Naive thymus-derived CD4-positive, alpha-beta T cell (primary cell): ENCODE data around the gene PDK2. TPM values are rescaled to one million over a fixed set of nuclear protein-coding genes. Genes with fewer than 3 reads are reported as not detected.

Experiments
- ATAC-seq: fragments of 150-1000 bp; cut with Tn5 transposase; 2 replicates; pipeline ENCODE4 v1.10.0; 2021; ENCODE audit warnings: mild to moderate bottlenecking, moderate library complexity
- CTCF ChIA-PET: fragments of 350-600 bp; sonication (Branson Sonifier 250); formaldehyde crosslinking; loops from one replicate; lab custom pipeline; 2021; ENCODE audit warnings: antibody characterized with exemption; lab: Charles Lee
- POLR2A ChIA-PET: fragments of 350-600 bp; sonication (Branson Sonifier 250); formaldehyde crosslinking; loops from one replicate; lab custom pipeline; 2021; ENCODE audit warnings: antibody characterized with exemption, inconsistent platforms; lab: Charles Lee
- DNase-seq, 9 donors: peaks; one replicate each; pipeline versions ENCODE4 v3.0.0 to v3.0.0-alpha.2; 2020 to 2022; ENCODE audit warnings: mixed read lengths in 1 of 9
- H3K27ac ChIP-seq: one replicate; pipeline ENCODE4 v1.7.0; 2013; ENCODE audit warnings: mild to moderate bottlenecking, low read depth, low read length, moderate library complexity
- H3K27me3 ChIP-seq, 2 donors: one replicate each; pipeline ENCODE4 v1.7.0; 2013; ENCODE audit warnings: low read length in 2 of 2, mild to moderate bottlenecking in 2 of 2, moderate library complexity in 2 of 2; ENCODE audit not compliant: control insufficient read depth in 2 of 2, insufficient read depth in 2 of 2
- H3K36me3 ChIP-seq, 3 experiments: 1 replicate in 2 of 3; 2 replicates in 1 of 3; pipeline ENCODE4 v1.7.0; 2013; ENCODE audit warnings: low read length in 3 of 3, mild to moderate bottlenecking in 3 of 3, moderate library complexity in 1 of 3; ENCODE audit not compliant: insufficient read depth in 3 of 3, control insufficient read depth in 2 of 3
- H3K4me1 ChIP-seq, 2 donors: one replicate each; pipeline ENCODE4 v1.7.0; 2013; ENCODE audit warnings: low read length in 2 of 2, mild to moderate bottlenecking in 2 of 2, moderate library complexity in 1 of 2; ENCODE audit not compliant: control insufficient read depth in 2 of 2, insufficient read depth in 2 of 2
- H3K4me3 ChIP-seq: 2 replicates; pipeline ENCODE4 v1.7.0; 2013; ENCODE audit warnings: mild to moderate bottlenecking, low read length
- H3K9me3 ChIP-seq, 3 experiments: 1 replicate in 2 of 3; 2 replicates in 1 of 3; pipeline ENCODE4 v1.7.0; 2013; ENCODE audit warnings: low read length in 3 of 3; ENCODE audit not compliant: control insufficient read depth in 2 of 3
- H3K27ac Mint-ChIP-seq, 9 donors: one replicate each; pipeline ENCODE4 v1.8.0; 2020 to 2022; ENCODE audit warnings: mixed read lengths in 9 of 9, mild to moderate bottlenecking in 8 of 9, moderate library complexity in 5 of 9, inconsistent platforms in 2 of 9
- H3K27me3 Mint-ChIP-seq, 5 donors: one replicate each; pipeline ENCODE4 v1.8.0; 2021 to 2022; ENCODE audit warnings: mixed read lengths in 5 of 5, mild to moderate bottlenecking in 1 of 5
- H3K36me3 Mint-ChIP-seq, 5 donors: one replicate each; pipeline ENCODE4 v1.8.0; 2020 to 2022; ENCODE audit warnings: mixed read lengths in 5 of 5, mild to moderate bottlenecking in 3 of 5, inconsistent platforms in 1 of 5
- H3K4me1 Mint-ChIP-seq, 7 donors: one replicate each; pipeline ENCODE4 v1.8.0; 2020 to 2022; ENCODE audit warnings: mixed read lengths in 7 of 7, mild to moderate bottlenecking in 3 of 7, inconsistent platforms in 1 of 7
- H3K4me3 Mint-ChIP-seq, 10 donors: one replicate each; pipeline ENCODE4 v1.8.0; 2020 to 2022; ENCODE audit warnings: mild to moderate bottlenecking in 10 of 10, mixed read lengths in 10 of 10, moderate library complexity in 6 of 10, inconsistent platforms in 2 of 10
- H3K9me3 Mint-ChIP-seq, 11 donors: one replicate each; pipeline ENCODE4 v1.8.0; 2020 to 2022; ENCODE audit warnings: mixed read lengths in 11 of 11, mild to moderate bottlenecking in 4 of 11, inconsistent platforms in 1 of 11, moderate library complexity in 1 of 11
- intact Hi-C, 2 donors: fragments of 100-400 bp; cut with micrococcal nuclease; formaldehyde crosslinking; loops; one replicate each; pipeline ENCODE4 v1.15.1; 2023
- polyA plus RNA-seq, 2 donors: library from polyadenylated mRNA; unstranded; fragments of 300-500 nt; fragmentation: Illumina TruSeq; gene quantifications; one replicate each; pipeline ENCODE4 v1.2.3, GENCODE V29; 2021
- total RNA-seq, 6 experiments: library from RNA in 5 of 6; stranded (reverse) in 5 of 6; gene quantifications; 1 replicate in 5 of 6; 2 replicates in 1 of 6; pipeline ENCODE4 v1.2.3 and lab custom pipeline; 2021 to 2026

PDK2 gene
- total and polyA plus RNA-seq, 7 experiments from 2014 or later = 16.7 to 50.4 (median 37.2) TPM

GRCh38 chr17:50109785-50110184, 14.6 kb downstream of the PDK2 start:
- intact Hi-C loops = no loop called here
- H3K9me3 Mint-ChIP-seq = no peaks in the 10 kb centered on the region
- H3K4me3 Mint-ChIP-seq = no peak overlapping the region

GRCh38 chr17:50110591-50111349, 15.6 kb downstream of the PDK2 start:
- intact Hi-C loops = no loop called here
- ChIA-PET POLR2A (interaction anchor here (1.7 kb wide), 1 partner anchor 12 kb away, joined by 3 read pairs; no protein-coding TSS in a partner anchor), CTCF (interaction anchor here (0.5 to 1.1 kb wide), 3 partner anchors 23 to 103 kb away, joined by 3 to 4 read pairs (median 3); no protein-coding TSS in a partner anchor)
- H3K27ac Mint-ChIP-seq = no peak overlapping the region
- DNase-seq (no peak), ATAC-seq (no peak)
- H3K9me3 ChIP-seq = no peaks in the 10 kb centered on the region
- no peak overlapping the region for H3K4me3 Mint-ChIP-seq
- H3K4me3 ChIP-seq = no peak overlapping the region
- H3K27ac ChIP-seq = no peak overlapping the region
- peaks cover 0 to 49% (median 0%) of the 10 kb centered on the region in 3 experiments for H3K36me3 ChIP-seq
- no peaks in the 10 kb centered on the region for H3K9me3 Mint-ChIP-seq
- H3K36me3 Mint-ChIP-seq = peaks cover 0 to 11% (median 3%) of the 10 kb centered on the region in 5 donors
- no peaks in the 10 kb centered on the region for H3K4me1 ChIP-seq
- H3K4me1 Mint-ChIP-seq = peaks cover 4 to 10% (median 7%) of the 10 kb centered on the region in 7 donors
- H3K27me3 ChIP-seq = no peaks in the 10 kb centered on the region
- peaks cover 6 to 8% (median 7%) of the 10 kb centered on the region in 5 donors for H3K27me3 Mint-ChIP-seq

More at GRCh38 chr17:50109785-50110184, 14.6 kb downstream of the PDK2 start:
- Histone ChIP-seq H3K4me1 (no peaks in the 10 kb centered on the region), H3K27ac (no peak overlapping the region), H3K36me3 (peaks cover 0 to 59% (median 0%) of the 10 kb centered on the region in 3 experiments), H3K9me3 (no peaks in the 10 kb centered on the region), H3K4me3 (no peak overlapping the region), H3K27me3 (no peaks in the 10 kb centered on the region)
- H3K27ac Mint-ChIP-seq = no peak overlapping the region
- ATAC-seq = no peak
- POLR2A ChIA-PET = interaction anchor here (0.6 kb wide), 1 partner anchor 15 kb away, joined by 3 read pairs; no protein-coding TSS in a partner anchor
- DNase-seq = no peak
- H3K36me3 Mint-ChIP-seq = peaks cover 2 to 20% (median 3%) of the 10 kb centered on the region in 5 donors
- H3K4me1 Mint-ChIP-seq = peaks cover 0 to 5% (median 2%) of the 10 kb centered on the region in 7 donors
- CTCF ChIA-PET = interaction anchor here (0.6 to 1.7 kb wide), 2 partner anchors 12 to 16 kb away, joined by 3 to 4 read pairs; no protein-coding TSS in a partner anchor
- peaks cover 0 to under 1% (median 0%) of the 10 kb centered on the region in 5 donors for H3K27me3 Mint-ChIP-seq

- Histone ChIP-seq H3K36me3 (peaks cover 0 to 40% (median 0%) of the 10 kb centered on the region in 3 experiments), H3K9me3 (no peaks in the 10 kb centered on the region), H3K4me3 (no peak overlapping the region), H3K4me1 (no peaks in the 10 kb centered on the region), H3K27me3 (peaks cover 2 to 8% of the 10 kb centered on the region in 2 donors), H3K27ac (no peak overlapping the region)
- Mint-ChIP-seq H3K4me3 (no peak overlapping the region), H3K4me1 (peaks cover 7 to 15% (median 10%) of the 10 kb centered on the region in 7 donors), H3K36me3 (peaks cover 0 to 11% (median 2%) of the 10 kb centered on the region in 5 donors), H3K27me3 (peaks cover 6 to 20% (median 13%) of the 10 kb centered on the region in 5 donors), H3K9me3 (peaks cover 0 to under 1% (median 0%) of the 10 kb centered on the region in 11 donors), H3K27ac (peak overlapping the region in 1 of 9 donors; percentile 42)
- no peak for DNase-seq
- ChIA-PET CTCF (interaction anchor here (0.6 to 1.2 kb wide), 3 partner anchors 18 to 71 kb away, joined by 3 to 4 read pairs (median 3); partner anchors contain the start of gene PDK2), POLR2A (interaction anchor here (1.7 kb wide), 1 partner anchor 11 kb away, joined by 3 read pairs; no protein-coding TSS in a partner anchor)
- ATAC-seq = no peak
- intact Hi-C loops = no loop called here
Observed at GRCh38 chr17:50111673-50112655, 16.8 kb downstream of the PDK2 start.

- H3K4me3 ChIP-seq = no peak overlapping the region
- Mint-ChIP-seq H3K4me1 (peaks cover 7 to 18% (median 12%) of the 10 kb centered on the region in 7 donors), H3K27me3 (peaks cover 6 to 25% (median 14%) of the 10 kb centered on the region in 5 donors), H3K27ac (no peak overlapping the region), H3K36me3 (peaks cover 0 to 8% (median 2%) of the 10 kb centered on the region in 5 donors), H3K4me3 (no peak overlapping the region), H3K9me3 (peaks cover 0 to 2% (median 0%) of the 10 kb centered on the region in 11 donors)
- H3K4me1 ChIP-seq = peaks cover 0 to 3% of the 10 kb centered on the region in 2 donors
- H3K27me3 ChIP-seq = peaks cover 4 to 9% of the 10 kb centered on the region in 2 donors
- DNase-seq (no peak), ATAC-seq (no peak)
- ChIA-PET POLR2A (no interaction called here), CTCF (no interaction called here)
- H3K27ac ChIP-seq = no peak overlapping the region
- H3K9me3 ChIP-seq = no peaks in the 10 kb centered on the region
- peaks cover 0 to 35% (median 0%) of the 10 kb centered on the region in 3 experiments for H3K36me3 ChIP-seq
- intact Hi-C loops = no loop called here
Observed at GRCh38 chr17:50112694-50113093, 17.5 kb downstream of the PDK2 start.

GRCh38 chr17:50113624-50114320, 18.6 kb downstream of the PDK2 start:
- peaks cover 0 to 2% (median 0%) of the 10 kb centered on the region in 11 donors for H3K9me3 Mint-ChIP-seq
- peaks cover 4 to 9% of the 10 kb centered on the region in 2 donors for H3K27me3 ChIP-seq
- H3K4me1 Mint-ChIP-seq = peaks cover 7 to 18% (median 12%) of the 10 kb centered on the region in 7 donors
- H3K4me1 ChIP-seq = peaks cover 0 to 4% of the 10 kb centered on the region in 2 donors
- ATAC-seq = no peak
- ChIA-PET POLR2A (no interaction called here), CTCF (interaction anchor here (3.7 kb wide), 1 partner anchor 20 kb away, joined by 12 read pairs; no protein-coding TSS in a partner anchor)
- DNase-seq = no peak
- no peaks in the 10 kb centered on the region for H3K9me3 ChIP-seq
- intact Hi-C loops = loop anchor here in 1 of 2 donors (2.0 kb wide), 1 partner anchor 85 kb away; no protein-coding TSS in a partner anchor
- peaks cover 6 to 35% (median 20%) of the 10 kb centered on the region in 5 donors for H3K27me3 Mint-ChIP-seq
- H3K36me3 Mint-ChIP-seq = peaks cover 0 to 2% (median 1%) of the 10 kb centered on the region in 5 donors
- no peak overlapping the region for H3K27ac ChIP-seq
- H3K4me3 Mint-ChIP-seq = no peak overlapping the region
- H3K36me3 ChIP-seq = peaks cover 0 to 24% (median 0%) of the 10 kb centered on the region in 3 experiments
- no peak overlapping the region for H3K4me3 ChIP-seq
- H3K27ac Mint-ChIP-seq = no peak overlapping the region
